Activated naive CD4-positive, alpha-beta T cell treated with anti-CD3 and anti-CD28 coated beads, Interleukin-2, amount 10 ng/mL, durations not matched to agents 5 hours and 36 hours (primary cell): Measurements from ENCODE around the gene PLAGL2. TPM values are rescaled to one million over a fixed set of nuclear protein-coding genes. Genes with fewer than 3 reads are reported as not detected.

Experiments
- total RNA-seq, 2 experiments: library from RNA; stranded (reverse); gene quantifications; one replicate each; pipeline ENCODE4 v1.2.3, GENCODE V29; 2021

Gene PLAGL2, protein sequence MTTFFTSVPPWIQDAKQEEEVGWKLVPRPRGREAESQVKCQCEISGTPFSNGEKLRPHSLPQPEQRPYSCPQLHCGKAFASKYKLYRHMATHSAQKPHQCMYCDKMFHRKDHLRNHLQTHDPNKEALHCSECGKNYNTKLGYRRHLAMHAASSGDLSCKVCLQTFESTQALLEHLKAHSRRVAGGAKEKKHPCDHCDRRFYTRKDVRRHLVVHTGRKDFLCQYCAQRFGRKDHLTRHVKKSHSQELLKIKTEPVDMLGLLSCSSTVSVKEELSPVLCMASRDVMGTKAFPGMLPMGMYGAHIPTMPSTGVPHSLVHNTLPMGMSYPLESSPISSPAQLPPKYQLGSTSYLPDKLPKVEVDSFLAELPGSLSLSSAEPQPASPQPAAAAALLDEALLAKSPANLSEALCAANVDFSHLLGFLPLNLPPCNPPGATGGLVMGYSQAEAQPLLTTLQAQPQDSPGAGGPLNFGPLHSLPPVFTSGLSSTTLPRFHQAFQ
- total RNA-seq: 10 to 100 TPM; 17.6 to 18.6 TPM

DNA sequence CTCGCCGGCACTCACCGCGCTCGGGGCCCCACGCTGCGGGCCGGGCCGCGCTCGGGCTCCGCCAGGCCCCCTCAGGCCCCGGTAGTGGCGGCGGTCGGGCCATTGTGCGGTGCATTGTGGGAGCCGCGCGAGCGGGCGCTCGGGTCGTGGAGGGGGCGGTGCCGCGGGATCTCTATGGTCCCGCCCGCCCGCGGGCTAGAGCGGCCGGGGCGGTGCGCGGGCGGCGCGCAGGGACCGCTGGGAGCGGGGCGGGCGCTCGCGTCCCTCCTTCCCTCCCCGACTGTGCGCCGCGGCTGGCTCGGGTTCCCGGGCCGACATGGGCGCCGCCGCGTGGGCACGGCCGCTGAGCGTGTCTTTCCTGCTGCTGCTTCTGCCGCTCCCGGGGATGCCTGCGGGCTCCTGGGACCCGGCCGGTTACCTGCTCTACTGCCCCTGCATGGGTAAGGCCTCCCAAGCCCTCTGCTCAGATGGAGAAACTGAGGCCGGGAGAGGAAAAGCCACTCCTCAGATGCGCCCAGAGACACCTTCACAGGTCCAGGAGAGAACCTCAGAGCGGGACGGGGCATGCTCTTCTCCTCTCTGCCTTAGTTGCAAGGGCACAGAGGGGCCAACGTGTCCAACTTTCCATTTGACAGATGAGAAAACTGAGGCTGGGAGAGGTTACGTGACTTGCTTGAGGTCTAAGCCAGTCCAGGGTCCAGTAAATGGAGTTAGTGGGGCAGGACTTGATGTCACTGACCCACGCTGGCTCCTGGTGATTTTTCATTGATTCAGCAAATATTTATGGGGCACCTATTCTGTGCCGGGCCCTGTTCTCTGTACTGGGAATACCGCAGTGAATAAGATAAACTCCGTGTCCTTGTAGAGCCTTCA is at the start of gene PLAGL2, which contains the start of gene POFUT1:
PLAGL2 (minus strand) TSS at position 118 of the 873 bp plus-strand sequence. CDS start 5,565 bp downstream, outside the sequence.
POFUT1 (plus strand) TSS at position 255 of the 873 bp plus-strand sequence; CDS start at position 317, 62 bp downstream.

Other genes starting within 250 kb of the PLAGL2 start
- under 1 TPM in 1 of 2 experiments, not detected in 1; 0.03 TPM for gene XKR7, start 239.6 kb downstream of the PLAGL2 start, total RNA-seq
- gene CCM2L, start 197.3 kb downstream of the PLAGL2 start, total RNA-seq: not detected
- not detected for gene HCK, start 155.5 kb downstream of the PLAGL2 start, total RNA-seq
- 10 to 100 TPM; 34.6 to 35.9 TPM for gene TM9SF4, start 98.0 kb downstream of the PLAGL2 start, total RNA-seq
- 10 to 100 TPM; 19.3 to 20.1 TPM for gene POFUT1, start 137 bp upstream of the PLAGL2 start, total RNA-seq
- 10 to 100 TPM; 12.2 to 12.8 TPM for gene KIF3B, start 69.9 kb upstream of the PLAGL2 start, total RNA-seq
- gene ASXL1, start 150.6 kb upstream of the PLAGL2 start, total RNA-seq: 100 to 1,000 TPM; 109 to 113 TPM